GM21723 (cell line): ENCODE results near the gene SPEM1.

ENCODE experiments used
- ATAC-seq: cut with Tn5 transposase; IDR thresholded peaks from one replicate; pipeline ENCODE4 v1.9.1; 2021; ENCODE audit warnings: mild to moderate bottlenecking, moderate library complexity; ENCODE audit not compliant: unreplicated experiment

The SPEM1 gene

GRCh38 chr17:7439462-7440112 is 19.5 kb downstream of the SPEM1 start, which contains the start of gene FGF11:
TSS of gene FGF11 (plus strand) at chr17:7439512. CDS start at chr17:7439621, 109 bp downstream.
- no peak for ATAC-seq

- no peak for ATAC-seq
These were observed 20.1 kb downstream of the SPEM1 start for GRCh38 chr17:7440113-7440833.

GRCh38 chr17:7440834-7441195 is 20.7 kb downstream of the SPEM1 start:
- ATAC-seq = no peak

GRCh38 chr17:7441266-7441665 is 21.1 kb downstream of the SPEM1 start:
- ATAC-seq = no peak

- no peak for ATAC-seq
These were observed 22.0 kb downstream of the SPEM1 start for GRCh38 chr17:7442142-7442541.

- ATAC-seq = no peak
These were observed 23.7 kb downstream of the SPEM1 start for GRCh38 chr17:7443499-7444485.

- no peak for ATAC-seq
These were observed 24.8 kb downstream of the SPEM1 start, which contains the start of gene CHRNB1 for GRCh38 chr17:7444682-7445618. TSS of gene CHRNB1 (plus strand) at chr17:7445061. CDS start at chr17:7445128, 67 bp downstream.

- ATAC-seq = no peak
These were observed 25.5 kb downstream of the SPEM1 start for GRCh38 chr17:7445619-7445968.

GRCh38 chr17:7448461-7448860 is 28.3 kb downstream of the SPEM1 start:
- ATAC-seq = no peak

- ATAC-seq = no peak
These were observed 39.9 kb downstream of the SPEM1 start for GRCh38 chr17:7459961-7460545.

- ATAC-seq = no peak
These were observed 40.9 kb downstream of the SPEM1 start for GRCh38 chr17:7460850-7461660.

GRCh38 chr17:7462474-7463371 is 42.6 kb downstream of the SPEM1 start:
- ATAC-seq = no peak

GRCh38 chr17:7463372-7463846 is 43.3 kb downstream of the SPEM1 start:
- ATAC-seq = no peak

- ATAC-seq = no peak
These were observed 44.0 kb downstream of the SPEM1 start for GRCh38 chr17:7464081-7464480.

- ATAC-seq = no peak
These were observed 45.6 kb downstream of the SPEM1 start for GRCh38 chr17:7465597-7466275.

GRCh38 chr17:7466318-7466638 is 46.2 kb downstream of the SPEM1 start:
- no peak for ATAC-seq

GRCh38 chr17:7466639-7467341 is 46.7 kb downstream of the SPEM1 start:
- ATAC-seq = no peak
